Measurements from ENCODE around the gene CYLD. TPM values are rescaled to one million over a fixed set of nuclear protein-coding genes. Genes with fewer than 3 reads are reported as not detected.

The CYLD gene
- total RNA-seq, 1 experiment from 2014 or later, result 21.1 TPM

DNA sequence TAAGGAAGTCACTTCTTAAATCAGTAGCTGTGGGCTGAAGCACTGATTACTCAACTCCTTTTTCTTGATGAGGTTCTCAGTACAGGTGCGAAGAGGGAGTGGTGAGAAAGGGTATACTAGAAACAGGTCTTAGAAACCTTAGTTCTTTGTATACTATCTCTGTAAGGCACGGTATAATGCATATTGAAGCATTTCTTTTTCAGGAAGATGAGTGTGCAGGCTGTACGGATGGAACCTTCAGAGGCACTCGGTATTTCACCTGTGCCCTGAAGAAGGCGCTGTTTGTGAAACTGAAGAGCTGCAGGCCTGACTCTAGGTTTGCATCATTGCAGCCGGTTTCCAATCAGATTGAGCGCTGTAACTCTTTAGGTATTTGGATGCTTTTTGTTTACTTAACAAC is 39.2 kb downstream of the CYLD start:
- no peak for DNase-seq (ENCODE audit: low read depth)

DNA sequence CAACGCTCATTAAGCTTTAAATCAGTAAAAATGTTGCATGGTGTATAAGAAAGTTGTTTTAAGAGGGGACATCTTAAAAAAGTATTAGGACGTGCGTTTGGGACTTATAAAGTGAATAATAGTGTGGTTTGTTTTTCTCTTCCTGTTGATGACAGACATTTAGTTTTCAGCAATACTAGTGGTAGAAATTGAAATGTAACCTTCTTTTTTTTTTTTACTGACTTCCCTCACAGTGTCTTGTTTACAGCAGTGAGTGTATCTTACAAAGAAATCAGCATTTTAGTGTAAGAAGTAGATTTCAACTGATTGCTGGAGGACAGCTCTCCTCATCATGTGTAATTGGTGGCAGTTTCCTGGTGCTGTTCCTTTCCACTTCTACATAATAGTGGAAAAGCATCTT is 39.6 kb downstream of the CYLD start:
- DNase-seq (ENCODE audit: low read depth), result no peak

DNA sequence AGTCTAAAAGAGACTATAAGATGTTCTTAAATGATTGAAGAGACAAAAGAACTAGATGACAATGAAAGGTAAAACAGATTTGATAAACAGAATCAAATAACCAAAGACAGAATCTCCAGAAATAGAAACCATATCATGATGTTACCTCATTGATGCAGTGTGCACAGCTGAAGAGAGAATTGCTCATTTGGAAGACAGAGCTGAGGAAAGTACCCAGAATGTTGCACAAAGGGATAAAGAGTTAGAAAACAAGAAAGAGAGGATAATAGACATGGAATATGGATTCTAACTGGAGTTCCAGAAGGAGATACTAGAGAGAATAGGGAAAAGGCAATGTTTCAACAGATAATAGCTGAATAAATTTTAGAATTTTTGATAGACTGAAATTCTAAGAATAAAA is 47.9 kb downstream of the CYLD start:
- no peak for DNase-seq (ENCODE audit: low read depth)

DNA sequence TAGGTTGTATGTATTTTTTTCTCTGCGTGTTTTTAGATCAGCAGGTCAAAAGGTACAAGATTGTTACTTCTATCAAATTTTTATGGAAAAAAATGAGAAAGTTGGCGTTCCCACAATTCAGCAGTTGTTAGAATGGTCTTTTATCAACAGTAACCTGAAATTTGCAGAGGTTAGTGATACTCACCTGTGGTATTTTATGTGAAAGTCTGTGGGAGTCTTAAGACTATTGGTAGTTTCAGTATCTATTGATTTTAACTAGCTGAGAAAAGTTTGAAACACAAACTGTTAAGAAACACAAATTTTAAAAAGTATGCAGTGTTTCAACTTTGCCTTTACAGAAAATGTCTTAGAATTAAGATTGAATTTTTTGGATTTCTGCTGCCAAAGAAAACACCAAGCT is 49.6 kb downstream of the CYLD start:
- DNase-seq (ENCODE audit: low read depth), result no peak

DNA sequence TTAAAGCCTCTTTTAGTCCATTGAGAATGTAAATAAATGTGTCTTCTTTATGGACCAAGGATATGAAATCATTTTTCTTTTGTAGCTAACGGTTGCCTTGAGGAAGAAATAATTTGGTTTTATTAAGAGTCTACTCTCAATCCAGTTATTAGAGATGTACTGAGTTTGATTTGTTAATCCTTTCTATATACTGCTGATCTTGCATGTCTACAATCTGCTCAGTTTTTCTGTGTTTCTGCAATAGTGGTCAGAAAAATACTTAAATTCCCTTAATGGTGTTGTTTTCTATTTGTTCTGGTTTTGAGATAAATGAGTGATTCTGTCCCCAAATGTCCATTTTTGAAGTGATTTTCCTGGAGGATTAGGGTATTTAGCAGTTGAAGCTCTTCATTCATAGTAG is 54.9 kb downstream of the CYLD start:
- no peak for DNase-seq (ENCODE audit: low read depth)

DNA sequence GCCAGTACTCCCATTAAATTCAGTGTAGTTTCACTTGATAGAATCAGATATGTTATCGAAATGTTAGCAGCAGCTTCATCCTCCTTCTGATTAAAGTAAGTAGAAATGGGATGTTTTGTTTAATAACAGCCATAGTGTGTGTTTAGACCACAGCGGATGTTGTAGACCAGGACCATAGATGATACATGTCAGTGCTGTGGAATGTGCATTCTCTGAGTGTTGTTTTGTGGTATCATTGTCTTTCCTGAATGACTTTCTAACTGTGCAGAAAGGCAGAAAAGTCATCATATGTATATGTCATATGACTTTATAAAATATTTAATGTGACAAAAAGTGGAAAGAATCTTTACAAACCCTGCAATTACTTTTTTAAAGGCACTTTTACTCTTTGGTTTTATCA is 55.6 kb downstream of the CYLD start:
- DNase-seq (ENCODE audit: low read depth), result no peak

DNA sequence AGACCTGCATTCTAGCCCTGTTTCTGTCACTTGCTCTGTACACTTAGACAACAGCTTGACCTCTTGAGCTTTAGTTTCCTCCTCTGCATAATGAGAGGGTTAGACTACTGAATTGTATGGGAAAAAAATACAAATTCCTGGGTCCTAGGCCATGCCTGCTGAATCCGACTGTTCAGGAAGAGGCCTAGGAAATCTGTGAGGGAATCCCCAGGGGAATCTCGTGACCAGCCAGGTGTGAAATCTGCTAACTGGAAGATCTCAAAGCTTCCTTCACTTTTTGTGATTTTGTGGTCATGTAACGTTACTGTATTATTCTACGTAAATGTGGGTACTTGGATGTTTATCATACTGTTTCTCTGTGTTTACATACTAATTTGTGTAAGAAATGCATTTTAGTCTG is 58.2 kb downstream of the CYLD start:
- no peak for DNase-seq (ENCODE audit: low read depth)

DNA sequence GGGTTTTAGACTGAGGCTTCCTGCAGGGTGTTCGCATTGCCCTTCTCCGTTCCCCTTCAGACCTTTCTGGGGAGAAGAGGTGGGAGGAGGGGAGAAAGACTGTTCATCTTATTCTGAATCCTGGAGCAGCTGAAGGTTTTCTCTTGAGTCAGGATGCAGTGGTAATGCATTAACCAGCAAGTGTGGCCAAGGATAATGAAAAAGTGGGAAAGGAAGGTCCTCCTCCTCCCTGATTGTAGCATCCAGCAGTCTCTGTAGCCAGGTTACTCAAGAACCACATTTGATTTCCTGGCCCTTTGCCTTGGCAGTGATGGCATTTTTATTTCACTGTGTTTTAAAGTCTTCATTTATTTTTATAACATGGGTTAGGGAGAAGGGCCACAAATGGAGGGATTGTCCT is 59.1 kb downstream of the CYLD start:
- DNase-seq (ENCODE audit: low read depth), result no peak

DNA sequence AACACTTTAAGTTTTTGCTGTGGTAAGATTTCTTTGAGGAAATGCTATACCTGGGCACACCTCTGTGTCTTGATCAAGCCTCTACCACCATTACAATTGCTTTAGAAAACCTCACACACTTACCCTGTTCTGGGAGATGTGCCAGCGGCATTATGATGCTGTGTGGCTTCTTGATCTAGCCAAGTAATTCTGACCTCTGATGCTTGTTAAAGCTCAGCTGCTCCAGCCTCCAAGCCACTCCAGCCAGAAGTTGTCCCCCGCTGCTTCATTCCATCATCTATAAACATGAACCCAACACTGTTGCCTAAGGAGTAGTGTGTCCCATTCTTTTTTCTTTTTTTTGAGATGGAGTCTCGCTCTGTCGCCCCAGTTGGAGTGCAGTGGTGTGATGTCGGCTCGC is 60.1 kb downstream of the CYLD start:
- no peak for DNase-seq (ENCODE audit: low read depth)

DNA sequence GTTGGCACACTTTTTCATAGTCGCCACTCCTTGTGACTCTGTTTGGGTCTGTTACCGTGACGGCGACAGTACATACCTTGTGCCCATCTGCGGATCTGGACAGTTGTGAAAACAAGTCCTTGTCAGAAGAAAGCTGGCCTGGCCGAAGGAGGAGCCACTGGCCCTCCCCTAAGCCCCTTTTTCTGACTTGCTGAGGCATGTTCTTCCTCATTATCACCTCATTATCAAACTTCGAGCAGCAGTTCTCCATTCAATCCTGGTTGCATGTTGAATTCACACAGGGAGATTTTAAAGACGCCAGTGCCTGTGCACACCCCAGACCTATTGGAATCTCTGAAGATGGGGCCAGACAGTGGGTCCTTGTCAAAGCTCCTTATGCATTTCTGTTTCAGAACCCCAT is 61.1 kb downstream of the CYLD start:
- no peak for DNase-seq (ENCODE audit: low read depth)

DNA sequence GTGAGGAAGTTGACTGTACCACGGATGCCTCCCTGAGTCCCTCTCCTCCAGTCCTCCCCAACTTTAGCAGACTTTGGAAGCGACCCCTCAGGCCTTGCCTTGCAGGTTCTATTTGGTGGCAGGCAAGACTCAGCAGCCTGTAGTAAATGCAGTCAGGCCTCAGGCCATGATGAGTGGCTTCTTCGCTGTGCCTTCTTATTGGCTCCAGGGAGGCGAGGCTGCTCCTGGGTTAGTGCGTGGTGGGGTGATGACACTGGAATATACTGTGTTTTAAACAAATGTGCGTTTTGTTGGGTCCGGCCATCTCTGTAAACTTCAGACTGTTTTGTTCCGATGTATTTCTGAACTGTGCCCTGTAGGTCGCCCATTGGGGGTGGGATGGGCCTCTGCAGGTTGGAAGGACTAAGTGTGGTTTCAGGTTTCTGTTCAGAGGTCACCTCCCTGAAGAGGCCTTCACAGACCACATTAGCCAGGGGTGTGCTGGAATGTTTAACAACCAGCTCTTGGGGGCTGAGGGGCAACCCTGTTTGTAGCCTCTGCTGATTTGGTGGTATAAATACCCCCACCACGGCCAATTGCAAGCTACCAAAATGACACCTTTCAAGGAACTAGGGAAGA is 62.5 kb downstream of the CYLD start:
- no peak for DNase-seq (ENCODE audit: low read depth)

DNA sequence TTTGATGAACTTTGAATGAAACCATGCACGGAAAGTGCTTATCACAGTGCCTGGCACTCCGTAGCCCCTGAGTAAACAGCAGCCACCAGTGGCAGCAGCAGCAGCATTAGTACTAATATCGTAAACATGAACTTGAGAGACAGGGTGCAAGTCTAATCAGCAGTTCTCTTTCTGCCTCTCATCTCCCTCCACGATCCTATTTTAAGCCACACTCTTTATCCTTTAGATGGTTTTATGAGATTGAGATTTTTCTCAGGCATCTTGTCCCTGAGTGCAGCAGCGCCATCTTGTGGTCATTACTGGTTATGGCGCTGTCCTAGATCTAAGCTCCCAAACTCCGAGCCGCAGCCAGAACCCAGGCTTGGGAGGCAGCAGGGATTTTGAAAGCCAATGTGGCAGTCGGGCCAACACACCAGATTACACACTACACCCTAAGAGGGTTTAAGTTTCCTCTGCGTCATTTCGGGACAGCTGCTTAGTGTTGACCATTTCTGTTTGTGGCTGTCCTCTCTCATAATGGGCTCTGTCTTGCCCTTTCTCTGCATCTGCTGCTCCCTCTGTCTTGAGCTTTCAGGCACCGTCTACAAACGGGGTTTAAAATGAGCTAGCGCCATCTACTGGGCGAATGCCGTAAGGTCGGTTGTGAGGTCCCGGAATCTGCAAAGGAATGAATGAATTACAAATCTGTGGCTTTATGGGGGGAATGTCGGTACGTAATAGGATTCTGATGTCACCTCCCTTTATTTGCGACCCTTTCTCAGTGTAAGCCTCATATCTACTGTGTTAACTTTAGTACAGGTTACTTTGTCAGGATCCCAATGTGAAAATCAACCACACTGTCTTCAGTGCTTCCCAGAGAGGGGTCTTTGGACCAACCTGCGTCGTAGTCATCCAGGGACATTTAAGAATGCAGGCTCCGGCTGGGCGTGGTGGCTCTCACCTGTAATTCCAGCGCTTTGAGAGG is 64.5 kb downstream of the CYLD start:
- DNase-seq (ENCODE audit: low read depth), result peak; percentile 79

DNA sequence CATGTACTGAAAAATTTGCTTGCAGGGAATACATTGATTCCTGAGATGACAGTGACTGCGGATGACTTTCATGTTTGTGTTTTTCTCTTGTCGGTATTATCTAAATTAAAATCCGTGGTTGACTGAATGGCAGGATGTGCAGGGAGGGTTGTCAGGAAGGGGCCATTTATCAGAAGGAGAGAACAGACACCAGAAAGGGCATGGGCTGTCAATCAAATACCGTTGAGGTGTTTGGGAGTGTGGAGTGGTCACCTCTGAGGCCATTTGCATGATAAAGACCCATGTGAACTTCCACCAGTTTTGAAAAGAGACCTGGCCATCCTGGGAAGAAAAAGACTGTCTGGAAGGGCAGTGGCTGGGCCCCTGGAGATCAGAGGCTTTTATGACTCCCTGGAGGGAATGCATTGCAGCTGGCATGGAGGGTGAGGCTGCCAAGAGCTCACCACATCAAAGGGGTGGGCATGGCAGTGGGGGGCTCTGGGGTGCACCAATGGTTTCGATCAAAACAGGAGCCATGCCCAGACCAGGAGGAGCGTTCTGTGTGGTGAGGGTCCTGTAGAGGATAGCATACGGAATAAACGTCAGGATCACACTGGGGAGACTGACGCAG is 67.1 kb downstream of the CYLD start:
- DNase-seq (ENCODE audit: low read depth), result no peak

DNA sequence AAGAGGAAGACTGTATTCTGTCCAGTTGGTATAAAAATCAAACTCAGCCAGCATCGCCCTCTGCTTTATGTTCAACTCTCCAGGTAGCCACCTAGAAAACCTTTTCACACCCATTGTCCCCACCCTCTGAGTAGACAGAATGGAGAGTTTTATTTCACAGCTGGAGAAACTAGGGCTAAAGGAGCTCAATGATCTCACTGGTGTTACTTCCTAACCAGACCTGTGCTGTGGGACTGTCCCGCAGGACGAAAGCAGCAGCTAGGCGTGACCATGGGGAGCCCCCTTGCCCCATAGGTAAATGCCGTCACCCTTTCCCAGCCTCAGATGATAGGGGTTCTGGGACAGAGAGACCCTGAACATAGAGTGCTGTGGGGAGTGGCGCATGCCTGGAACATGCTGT is 67.7 kb downstream of the CYLD start:
- DNase-seq (ENCODE audit: low read depth), result no peak

DNA sequence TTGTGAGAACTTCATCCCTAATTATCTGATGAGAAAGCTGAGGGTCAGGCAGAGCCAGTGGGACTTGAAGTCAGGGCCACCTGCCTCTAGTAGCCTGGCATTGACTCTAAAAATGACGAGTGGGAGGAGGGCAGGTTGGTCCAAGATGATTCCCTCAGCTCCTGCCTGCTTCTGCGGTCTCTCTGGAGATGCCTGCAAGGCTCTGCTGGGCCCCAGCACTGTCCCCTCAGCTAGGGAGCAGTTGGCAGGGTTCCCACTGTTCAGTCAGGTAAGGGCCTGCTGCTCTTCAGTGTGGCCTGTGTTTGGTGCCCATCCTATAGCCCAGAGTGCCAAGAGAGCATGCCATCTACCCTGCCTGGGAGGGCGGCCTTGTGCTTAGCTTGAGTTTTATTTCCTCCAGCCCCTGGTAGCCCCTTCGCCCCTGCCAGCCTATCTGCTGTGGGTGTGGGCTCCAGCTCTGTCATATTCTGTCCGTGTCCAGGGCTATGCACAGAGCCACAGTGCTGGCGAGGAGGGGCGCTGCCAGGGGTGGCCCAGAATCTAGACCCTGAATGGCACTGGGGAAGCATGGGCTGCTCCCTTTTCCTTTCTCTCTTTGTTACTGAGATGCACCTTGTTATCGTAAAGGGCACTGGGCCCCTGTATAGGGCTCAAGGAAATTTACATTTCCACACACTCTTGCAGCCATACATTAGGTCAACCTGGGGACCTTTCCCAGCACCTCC is 68.5 kb downstream of the CYLD start:
- no peak for DNase-seq (ENCODE audit: low read depth)

DNA sequence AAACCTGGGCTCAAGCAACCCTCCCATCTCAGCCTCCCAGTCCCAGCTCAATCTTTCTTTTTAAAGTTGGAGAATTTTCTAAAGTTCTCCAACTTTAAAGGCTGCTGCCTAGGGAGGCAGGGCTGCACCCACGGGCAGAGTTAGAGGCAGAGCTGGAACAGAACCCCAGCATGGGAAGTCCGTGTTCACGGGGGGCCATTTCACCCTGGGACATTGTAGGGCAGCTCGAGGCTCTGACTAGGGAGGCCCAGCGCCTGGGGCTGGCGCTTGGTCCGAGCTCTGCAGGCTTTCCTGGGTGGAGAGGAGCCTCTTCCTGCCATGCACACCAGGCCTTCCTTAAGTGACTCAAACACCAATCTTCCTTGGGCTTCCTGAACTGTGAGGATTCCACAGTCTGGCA is 70.2 kb downstream of the CYLD start:
- no peak for DNase-seq (ENCODE audit: low read depth)

DNA sequence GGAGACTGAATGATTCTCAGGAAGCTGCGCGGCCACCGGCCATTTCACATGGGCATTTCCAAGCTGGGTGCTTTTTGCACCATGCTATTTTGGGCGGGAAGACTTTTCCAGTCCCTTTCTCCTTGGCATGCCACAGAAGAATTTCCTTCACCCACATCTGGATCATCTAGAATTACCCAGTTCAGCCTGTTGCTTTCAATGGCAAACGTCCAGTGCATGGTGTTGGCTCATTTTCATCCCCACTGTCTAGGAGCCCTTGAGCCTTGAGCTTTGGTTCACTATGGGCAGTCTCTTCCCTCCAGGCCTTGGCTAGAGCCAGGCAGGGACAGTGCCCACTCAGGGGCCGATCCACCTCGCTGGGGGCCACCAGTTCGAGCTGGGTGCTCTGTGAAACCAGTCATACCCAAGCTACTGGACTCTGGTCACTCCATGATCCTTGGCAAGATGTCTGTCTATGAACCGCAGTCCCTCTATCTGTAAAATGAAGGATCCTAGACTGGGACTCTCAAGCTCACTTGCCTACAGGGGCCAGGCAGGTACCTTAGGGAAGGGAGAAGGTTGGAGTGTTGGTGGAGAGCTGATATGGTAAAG is 71.1 kb downstream of the CYLD start:
- DNase-seq (ENCODE audit: low read depth), result no peak

DNA sequence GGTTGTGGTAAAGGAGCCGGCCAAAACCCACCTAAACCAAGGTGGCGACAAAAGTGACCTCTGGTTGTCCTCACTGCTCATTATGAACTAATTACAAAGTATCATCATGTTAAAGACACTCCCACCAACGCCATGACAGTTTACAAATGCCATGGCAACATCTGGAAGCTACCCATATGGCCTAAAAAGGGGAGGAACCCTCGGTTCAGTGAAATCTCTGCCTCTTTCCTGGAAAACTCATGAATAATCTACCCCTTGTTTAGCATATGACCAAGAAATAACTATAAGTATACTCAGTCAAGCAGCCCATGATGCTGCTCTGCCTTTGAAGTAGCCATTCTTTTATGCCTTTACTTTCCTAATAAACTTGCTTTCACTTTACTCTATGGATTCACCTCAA is 72.2 kb downstream of the CYLD start:
- DNase-seq (ENCODE audit: low read depth), result no peak

DNA sequence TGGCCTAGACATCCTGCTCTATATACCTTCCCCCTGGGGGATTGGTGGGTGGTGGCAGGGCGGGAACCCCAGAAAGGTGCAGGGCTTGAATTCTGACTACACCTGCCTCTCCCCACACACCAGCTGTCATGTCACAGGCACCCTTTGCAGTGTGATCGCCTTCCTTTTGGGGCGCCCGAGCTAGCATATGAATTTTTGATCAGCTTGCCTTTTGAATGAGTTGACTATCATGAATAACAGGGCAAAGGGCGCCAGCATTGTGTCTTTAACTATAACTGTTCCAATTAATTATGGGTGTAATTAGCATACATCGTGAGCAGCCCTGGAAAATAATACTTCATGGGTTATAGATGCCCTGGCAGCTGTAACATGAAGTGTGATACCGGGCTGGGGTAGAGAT is 72.7 kb downstream of the CYLD start:
- no peak for DNase-seq (ENCODE audit: low read depth)

DNA sequence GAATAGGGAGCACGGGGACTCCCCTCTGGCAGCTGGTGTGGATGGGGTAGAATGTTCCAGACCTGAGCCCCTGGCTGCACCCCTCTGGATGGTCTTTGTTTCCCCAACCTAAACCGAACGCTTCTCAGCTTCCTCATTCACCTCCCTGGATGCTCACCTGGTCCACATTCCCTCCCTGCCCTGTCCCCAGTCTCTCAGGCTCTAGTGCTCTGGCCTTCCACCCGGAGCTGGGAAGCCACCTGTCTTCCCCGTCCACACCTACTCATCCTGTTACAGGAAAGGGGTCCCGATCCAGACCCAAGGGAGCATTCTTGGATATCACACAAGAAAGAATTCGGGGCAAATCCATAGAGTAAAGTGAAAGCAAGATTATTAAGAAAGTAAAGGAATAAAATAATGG is 73.5 kb downstream of the CYLD start:
- DNase-seq (ENCODE audit: low read depth), result no peak

DNA sequence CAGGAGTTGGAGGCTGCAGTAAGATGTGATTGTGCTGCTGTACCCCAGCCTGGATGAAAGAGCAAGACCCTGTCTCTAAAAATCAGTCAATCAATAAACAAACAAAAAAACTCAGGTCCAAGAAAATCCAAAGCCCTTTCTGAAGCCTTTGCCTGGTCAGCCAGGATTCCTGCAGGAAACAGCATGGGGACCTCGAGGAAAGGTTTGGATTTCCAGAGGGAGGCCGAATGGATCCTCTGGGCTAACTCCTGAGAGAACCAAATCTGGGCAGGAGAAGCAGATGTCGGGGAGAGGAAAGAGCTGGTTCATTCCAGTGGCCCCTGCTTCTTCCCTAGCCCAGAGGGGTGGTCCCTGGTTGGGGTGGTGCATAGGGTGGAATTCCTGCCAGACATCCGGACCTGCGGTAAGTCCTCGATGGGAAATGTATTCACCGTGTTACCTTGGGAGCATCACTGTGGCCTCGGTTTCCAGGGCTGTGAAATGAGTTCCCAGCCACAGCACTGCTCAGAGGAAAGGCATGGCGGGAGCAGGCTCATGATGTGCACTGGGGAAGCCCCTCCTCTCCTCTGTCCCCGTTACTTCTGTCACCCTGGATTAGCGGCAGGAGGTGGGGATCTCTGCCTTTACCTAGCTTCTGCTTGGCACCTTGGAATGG is 75.1 kb downstream of the CYLD start:
- DNase-seq (ENCODE audit: low read depth), result no peak
